SH-SY5Y (cell line): ENCODE results near the gene ACSL4.

Experiments
- GATA2 ChIP-seq: IDR thresholded peaks from 2 replicates; pipeline ENCODE4 v1.6.1; 2011; ENCODE audit warnings: mild to moderate bottlenecking, low read depth, low read length
- GATA3 ChIP-seq: IDR thresholded peaks from 2 replicates; pipeline ENCODE4 v1.6.1; 2011; ENCODE audit warnings: low read depth, mild to moderate bottlenecking, low read length, moderate library complexity

GRCh38 chrX:109774706-109775105 lies 41.6 kb upstream of the ACSL4 start:
- TF ChIP-seq GATA2: no peak
- TF ChIP-seq GATA3: no peak
